Bronchial epithelial cell (primary cell): ENCODE data around the gene LIPK. TPM values are rescaled to one million over a fixed set of nuclear protein-coding genes. Genes with fewer than 3 reads are reported as not detected.
"Not testable (repeated sequence)": the region's sequence is repeated elsewhere in the genome, so short reads cannot be mapped to it uniquely, and the experiment has no call there.

Source experiments
- DNase-seq: peaks from one replicate; pipeline ENCODE4 v3.0.0-alpha.2; 2010; ENCODE audit warnings: low read depth
- FAIRE-seq: peaks from 2 replicates; lab custom pipeline; 2011; peaks lifted over from hg19 to GRCh38; lab: Jason Lieb, UNC
- H3K27me3 ChIP-seq: 2 replicates; pipeline ENCODE4 v1.5.1; 2011; ENCODE audit warnings: low read length; ENCODE audit not compliant: control insufficient read depth, insufficient read depth
- H3K36me3 ChIP-seq: 2 replicates; pipeline ENCODE4 v1.5.1; 2011; ENCODE audit warnings: low read length; ENCODE audit not compliant: control insufficient read depth, insufficient read depth
- H3K4me3 ChIP-seq: 2 replicates; pipeline ENCODE4 v1.5.1; 2011; ENCODE audit warnings: mild to moderate bottlenecking, low read depth, low read length, control low read depth
- total RNA-seq: library from RNA; depleted of rRNA; stranded (reverse); fragments of >200 nt; gene quantifications from 2 replicates; pipeline ENCODE4 v1.2.1, GENCODE V29; 2014
- TF ChIP-seq, protein P1 (sequence below): IDR thresholded peaks from 2 replicates; pipeline ENCODE4 v1.5.1; 2011; ENCODE audit warnings: mild to moderate bottlenecking, moderate library complexity, low read length, control low read depth, inconsistent platforms; ENCODE audit not compliant: insufficient read depth, severe bottlenecking

Gene LIPK
- total RNA-seq, 1 donor from 2014 or later: not detected

DNA sequence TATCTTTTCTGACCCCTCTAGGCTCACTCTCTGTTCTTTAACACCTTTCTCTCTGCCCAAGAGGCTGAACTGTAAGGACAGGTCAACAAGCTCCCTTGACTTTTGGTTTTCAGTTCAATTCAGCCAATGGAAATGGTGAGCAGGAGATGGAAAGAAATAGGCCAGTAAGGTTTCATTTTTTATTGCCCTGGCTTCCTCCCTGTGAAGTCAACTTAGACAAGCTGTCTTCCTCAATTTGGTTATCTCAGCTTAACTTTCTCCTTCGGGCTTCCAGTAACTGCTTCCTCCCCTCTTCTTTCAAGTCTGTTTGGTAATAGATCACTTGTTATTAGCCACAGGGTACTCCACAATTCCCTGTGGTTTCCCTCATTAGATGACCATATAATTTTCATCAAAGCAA lies 19.7 kb downstream of the LIPK start:
- Histone ChIP-seq H3K4me3 (no peak overlapping the region), H3K36me3 (no peaks in the 10 kb centered on the region), H3K27me3 (no peaks in the 10 kb centered on the region)
- DNase-seq: no peak
- TF ChIP-seq, protein P1, sequence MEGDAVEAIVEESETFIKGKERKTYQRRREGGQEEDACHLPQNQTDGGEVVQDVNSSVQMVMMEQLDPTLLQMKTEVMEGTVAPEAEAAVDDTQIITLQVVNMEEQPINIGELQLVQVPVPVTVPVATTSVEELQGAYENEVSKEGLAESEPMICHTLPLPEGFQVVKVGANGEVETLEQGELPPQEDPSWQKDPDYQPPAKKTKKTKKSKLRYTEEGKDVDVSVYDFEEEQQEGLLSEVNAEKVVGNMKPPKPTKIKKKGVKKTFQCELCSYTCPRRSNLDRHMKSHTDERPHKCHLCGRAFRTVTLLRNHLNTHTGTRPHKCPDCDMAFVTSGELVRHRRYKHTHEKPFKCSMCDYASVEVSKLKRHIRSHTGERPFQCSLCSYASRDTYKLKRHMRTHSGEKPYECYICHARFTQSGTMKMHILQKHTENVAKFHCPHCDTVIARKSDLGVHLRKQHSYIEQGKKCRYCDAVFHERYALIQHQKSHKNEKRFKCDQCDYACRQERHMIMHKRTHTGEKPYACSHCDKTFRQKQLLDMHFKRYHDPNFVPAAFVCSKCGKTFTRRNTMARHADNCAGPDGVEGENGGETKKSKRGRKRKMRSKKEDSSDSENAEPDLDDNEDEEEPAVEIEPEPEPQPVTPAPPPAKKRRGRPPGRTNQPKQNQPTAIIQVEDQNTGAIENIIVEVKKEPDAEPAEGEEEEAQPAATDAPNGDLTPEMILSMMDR: no peak
- no peak for FAIRE-seq

DNA sequence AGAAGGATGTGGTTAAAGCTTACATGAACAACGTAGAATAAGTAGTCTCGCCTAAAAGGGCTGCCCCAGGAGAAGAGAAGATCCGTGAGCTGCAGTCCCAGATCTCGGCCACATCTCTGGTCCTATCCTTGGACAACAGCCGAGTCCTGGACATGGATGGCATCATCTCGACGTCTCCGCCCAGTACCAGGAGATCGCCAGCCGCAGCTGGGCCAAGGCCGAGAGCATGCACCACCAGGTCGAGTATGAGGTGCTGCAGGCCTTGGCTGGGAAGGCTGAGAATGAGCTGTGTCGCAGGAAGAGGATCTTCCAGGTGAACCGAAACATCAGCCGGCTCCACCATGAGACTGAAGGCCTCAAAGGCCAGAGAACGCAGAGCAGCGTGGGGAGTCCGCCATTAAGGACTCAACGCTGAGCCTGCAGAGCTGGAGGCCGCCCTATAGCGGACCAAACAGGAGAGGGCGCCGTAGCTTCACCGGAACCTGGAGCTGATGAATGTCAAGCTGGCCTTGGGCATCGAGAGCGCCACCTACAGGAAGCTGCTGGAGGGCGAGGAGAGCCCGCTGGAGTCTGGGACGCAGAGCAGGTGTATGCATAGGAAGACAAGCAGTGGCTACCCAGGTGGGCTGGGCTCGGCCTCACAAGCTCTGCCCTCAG lies 22.2 kb downstream of the LIPK start:
- Histone ChIP-seq H3K27me3 (no peaks in the 10 kb centered on the region), H3K4me3 (no peak overlapping the region), H3K36me3 (no peaks in the 10 kb centered on the region)
- TF ChIP-seq, protein P1: peak; percentile 26
- DNase-seq: no peak
- no peak for FAIRE-seq

DNA sequence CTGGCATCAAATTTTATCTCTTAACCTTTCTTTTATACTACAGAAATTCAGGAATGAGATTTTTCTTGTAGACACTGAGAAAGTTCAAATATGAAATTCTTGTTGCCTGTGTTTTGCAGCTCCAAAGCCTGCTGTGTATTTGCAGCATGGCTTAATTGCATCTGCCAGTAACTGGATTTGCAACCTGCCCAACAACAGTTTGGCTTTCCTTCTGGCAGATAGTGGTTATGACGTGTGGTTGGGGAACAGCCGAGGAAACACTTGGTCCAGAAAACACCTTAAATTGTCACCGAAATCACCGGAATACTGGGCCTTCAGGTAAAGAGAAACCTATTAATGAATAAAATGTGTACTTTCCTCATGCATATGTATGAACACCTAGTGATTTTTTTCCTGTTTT lies 24.8 kb downstream of the LIPK start:
- Histone ChIP-seq H3K36me3 (no peaks in the 10 kb centered on the region), H3K27me3 (no peaks in the 10 kb centered on the region), H3K4me3 (no peak overlapping the region)
- FAIRE-seq: no peak
- DNase-seq: no peak
- TF ChIP-seq, protein P1: no peak

DNA sequence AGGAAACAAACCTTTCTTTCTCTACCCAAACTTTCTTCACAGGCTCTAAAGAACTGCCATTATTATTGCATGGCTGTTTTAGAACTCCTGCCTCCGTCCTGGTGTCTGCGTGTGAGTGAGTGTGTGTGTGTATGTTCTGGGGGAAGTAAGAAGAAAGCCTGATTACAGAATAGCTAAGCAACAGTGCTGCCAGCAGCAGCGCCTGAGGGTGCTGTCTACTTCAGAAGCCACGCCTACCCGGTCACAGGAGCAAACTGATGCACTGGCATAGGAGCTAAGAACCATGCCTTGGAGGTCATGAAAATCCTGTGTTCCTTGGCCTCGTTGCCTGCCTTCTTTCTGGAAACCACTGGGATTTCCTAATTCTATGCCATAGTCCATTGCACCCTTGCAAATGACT lies 25.2 kb downstream of the LIPK start:
- no peaks in the 10 kb centered on the region for H3K36me3 ChIP-seq
- no peaks in the 10 kb centered on the region for H3K27me3 ChIP-seq
- H3K4me3 ChIP-seq: no peak overlapping the region
- FAIRE-seq (no peak), DNase-seq (peak; percentile 33)
- TF ChIP-seq, protein P1: no peak

DNA sequence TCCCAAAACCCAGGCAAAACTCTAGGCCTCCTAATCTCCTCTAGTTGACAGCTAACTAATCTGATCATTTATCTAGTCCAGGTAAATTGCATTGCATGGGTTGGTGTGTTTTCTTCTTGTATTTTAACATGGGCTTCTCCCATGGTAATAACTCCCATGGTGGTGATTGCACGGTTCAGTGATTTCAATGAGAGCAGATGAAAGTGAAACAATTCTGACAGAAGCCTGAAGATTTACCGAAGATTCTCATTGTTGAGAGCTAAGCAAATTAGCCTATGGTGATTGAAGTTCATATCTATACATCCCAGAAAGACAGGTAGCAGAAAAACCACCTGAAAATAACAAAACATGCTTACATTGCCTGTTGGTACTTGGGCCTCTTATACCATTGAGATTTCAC lies 27.2 kb downstream of the LIPK start:
- H3K4me3 ChIP-seq: no peak overlapping the region
- no peak for FAIRE-seq
- TF ChIP-seq, protein P1: no peak
- H3K36me3 ChIP-seq: no peaks in the 10 kb centered on the region
- DNase-seq: no peak
- no peaks in the 10 kb centered on the region for H3K27me3 ChIP-seq

DNA sequence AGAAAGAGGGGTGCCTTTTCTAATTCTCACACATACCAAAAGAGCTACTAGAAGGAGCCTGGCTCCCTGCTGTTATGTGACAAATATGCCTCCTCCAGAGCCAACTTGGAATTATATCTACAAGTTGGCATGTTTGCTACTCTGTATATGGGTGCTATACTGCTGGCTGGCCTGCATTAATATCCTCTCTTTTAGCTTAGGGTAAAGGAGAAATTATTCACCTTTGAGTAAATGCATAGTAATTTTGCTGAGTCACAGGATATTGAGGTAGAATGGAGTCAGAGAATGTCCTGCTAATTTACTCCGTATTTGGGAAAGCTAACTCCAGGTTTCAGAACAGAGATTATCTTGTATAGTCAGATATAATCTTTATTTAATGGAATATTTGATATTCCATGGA lies 29.6 kb downstream of the LIPK start:
- TF ChIP-seq, protein P1: no peak
- DNase-seq (peak; percentile 82), FAIRE-seq (no peak)
- Histone ChIP-seq H3K27me3 (no peaks in the 10 kb centered on the region), H3K4me3 (no peak overlapping the region), H3K36me3 (no peaks in the 10 kb centered on the region)

DNA sequence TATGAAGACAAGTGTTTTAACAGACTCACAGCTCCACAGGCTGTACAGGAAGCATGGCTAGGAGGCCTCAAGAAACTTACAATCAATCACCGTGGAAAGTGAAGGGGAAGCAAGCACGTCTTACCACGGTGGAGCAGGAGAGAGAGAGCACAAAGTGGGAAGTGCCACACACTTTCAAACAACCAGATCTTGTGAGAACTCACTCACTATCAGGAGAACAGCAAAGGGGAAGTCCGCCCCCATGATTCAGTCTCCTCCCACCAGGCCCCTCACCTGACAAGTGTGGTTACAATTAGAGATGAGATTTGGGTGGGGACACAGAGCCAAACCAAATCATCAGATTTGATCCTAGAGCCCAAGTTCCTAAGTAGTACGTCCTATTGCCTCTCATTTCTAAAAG lies 35.9 kb downstream of the LIPK start:
- peak; percentile 73 for FAIRE-seq
- H3K27me3 ChIP-seq, H3K4me3 ChIP-seq, DNase-seq, H3K36me3 ChIP-seq: not testable (repeated sequence)
